SK-N-MC (cell line): ENCODE measurements around the gene GRIK2.

ENCODE experiments used
- EZH2 ChIP-seq: fragments of 200-600 bp; sonication (generic); IDR thresholded peaks from one replicate; pipeline ENCODE4 v1.6.1; 2017; ENCODE audit warnings: antibody characterized with exemption
- FOXP2 ChIP-seq: optimal IDR thresholded peaks from 2 replicates; pipeline ENCODE3; 2011; ENCODE audit warnings: mild to moderate bottlenecking, moderate library complexity; ENCODE audit not compliant: insufficient read depth; ENCODE audit errors: extremely low read length, control extremely low read depth
- POLR2AphosphoS5 ChIP-seq: IDR thresholded peaks from 2 replicates; pipeline ENCODE4 v1.6.1; 2012; ENCODE audit warnings: mild to moderate bottlenecking, low read depth, low read length, borderline replicate concordance

DNA sequence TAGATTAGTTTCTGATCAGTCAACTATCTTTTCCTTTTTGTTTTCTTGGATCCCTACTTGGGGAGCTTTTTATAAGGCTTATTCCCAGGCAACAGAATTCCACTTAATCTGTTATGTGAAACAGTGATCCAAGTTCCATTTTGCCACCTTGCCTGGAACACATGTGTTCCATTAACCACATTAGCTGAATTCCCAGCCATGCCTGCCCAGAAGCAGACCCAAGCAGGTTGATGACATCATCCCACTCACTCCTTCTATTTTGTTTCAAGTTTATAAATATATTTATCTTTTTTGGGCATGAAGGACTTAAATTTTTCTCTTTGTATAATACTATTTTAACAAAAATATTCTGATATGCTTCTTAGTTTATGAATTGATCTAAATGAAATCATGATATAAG is 587.4 kb downstream of the GRIK2 start:
- TF ChIP-seq EZH2 = no peak
- no peak for TF ChIP-seq POLR2AphosphoS5
- TF ChIP-seq FOXP2 = no peak
